ENCODE results near the gene CDK5RAP1.
"Not testable (repeated sequence)": the region's sequence is repeated elsewhere in the genome, so short reads cannot be mapped to it uniquely, and the experiment has no call there.

The CDK5RAP1 gene

DNA sequence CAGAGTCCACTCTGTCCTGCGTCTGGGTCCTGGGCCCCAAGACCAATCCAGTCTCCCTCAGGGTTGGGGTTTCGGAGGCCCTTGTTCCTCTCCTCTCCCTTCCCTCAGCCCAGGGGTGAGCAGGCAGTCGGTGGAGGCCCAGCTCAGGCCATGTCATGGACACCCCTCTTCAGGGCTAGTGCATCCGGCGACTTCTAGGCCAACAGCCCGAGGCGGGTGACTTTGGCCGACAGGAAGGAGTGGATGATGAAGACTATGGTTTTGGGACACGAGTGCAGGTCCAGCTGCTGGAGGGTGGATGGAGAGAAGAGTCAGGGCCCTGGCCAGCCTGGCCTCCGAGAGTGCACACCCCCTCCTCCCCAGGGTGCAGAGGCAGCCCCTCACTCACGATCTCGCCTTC, 7.0 kb upstream of the CDK5RAP1 start:
- no peak overlapping the region for H3K4me3 Mint-ChIP-seq
- no peaks in the 10 kb centered on the region for H3K9me3 Mint-ChIP-seq
- H3K4me1 Mint-ChIP-seq (ENCODE audit: low read depth): no peaks in the 10 kb centered on the region
- no peak overlapping the region for H3K27ac Mint-ChIP-seq
- H3K27me3 Mint-ChIP-seq (ENCODE audit: low read depth): no peaks in the 10 kb centered on the region
- H3K36me3 Mint-ChIP-seq (ENCODE audit: low read depth): peaks cover 7% of the 10 kb centered on the region

DNA sequence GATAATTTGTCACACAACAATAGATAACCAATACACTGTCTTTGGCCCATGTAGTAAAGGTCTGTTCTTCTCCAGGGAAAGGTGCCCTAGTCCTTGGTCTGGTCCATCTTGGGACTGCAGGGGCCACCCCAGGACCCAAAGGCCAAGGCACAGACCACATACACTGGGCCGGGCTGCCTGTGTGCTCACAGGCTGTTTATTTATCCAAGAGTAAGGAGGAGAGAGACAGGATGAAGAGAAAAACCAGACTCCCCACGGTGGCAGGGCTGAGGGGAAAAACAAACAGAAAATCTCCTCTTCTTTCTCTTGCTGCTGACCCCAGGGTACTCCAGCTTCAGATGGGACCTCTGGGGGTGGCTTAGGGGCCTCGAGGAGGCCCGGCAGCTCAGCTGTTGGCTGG, 6.5 kb upstream of the CDK5RAP1 start:
- H3K9me3 Mint-ChIP-seq: no peaks in the 10 kb centered on the region
- no peaks in the 10 kb centered on the region for H3K27me3 Mint-ChIP-seq (ENCODE audit: low read depth)
- H3K4me1 Mint-ChIP-seq (ENCODE audit: low read depth): no peaks in the 10 kb centered on the region
- no peak overlapping the region for H3K4me3 Mint-ChIP-seq
- H3K27ac Mint-ChIP-seq: no peak overlapping the region
- peaks cover 7% of the 10 kb centered on the region for H3K36me3 Mint-ChIP-seq (ENCODE audit: low read depth)

DNA sequence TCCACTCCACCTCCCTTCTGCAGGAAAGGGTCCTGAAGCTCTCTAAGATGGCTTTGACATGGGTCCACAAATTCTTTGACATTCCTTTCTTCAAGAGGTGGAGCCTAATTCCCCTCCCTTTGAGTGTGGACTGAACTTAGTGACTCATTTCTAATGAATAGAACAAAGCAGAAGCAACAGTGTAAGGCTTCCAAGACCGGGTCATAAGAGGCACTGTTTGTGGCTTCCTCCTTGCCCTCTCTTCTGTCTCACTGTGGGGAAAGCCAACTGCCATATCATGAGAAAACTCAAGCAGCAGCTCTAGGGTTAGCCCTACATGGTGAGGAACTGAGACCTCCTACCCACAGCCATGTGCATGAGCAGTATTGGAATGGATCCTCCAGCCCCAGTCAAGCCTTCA, 5.9 kb upstream of the CDK5RAP1 start:
- H3K36me3 Mint-ChIP-seq (ENCODE audit: low read depth): peaks cover 7% of the 10 kb centered on the region
- H3K9me3 Mint-ChIP-seq: no peaks in the 10 kb centered on the region
- H3K4me3 Mint-ChIP-seq: no peak overlapping the region
- H3K27me3 Mint-ChIP-seq (ENCODE audit: low read depth): no peaks in the 10 kb centered on the region
- no peak overlapping the region for H3K27ac Mint-ChIP-seq
- peaks cover 2% of the 10 kb centered on the region for H3K4me1 Mint-ChIP-seq (ENCODE audit: low read depth)

DNA sequence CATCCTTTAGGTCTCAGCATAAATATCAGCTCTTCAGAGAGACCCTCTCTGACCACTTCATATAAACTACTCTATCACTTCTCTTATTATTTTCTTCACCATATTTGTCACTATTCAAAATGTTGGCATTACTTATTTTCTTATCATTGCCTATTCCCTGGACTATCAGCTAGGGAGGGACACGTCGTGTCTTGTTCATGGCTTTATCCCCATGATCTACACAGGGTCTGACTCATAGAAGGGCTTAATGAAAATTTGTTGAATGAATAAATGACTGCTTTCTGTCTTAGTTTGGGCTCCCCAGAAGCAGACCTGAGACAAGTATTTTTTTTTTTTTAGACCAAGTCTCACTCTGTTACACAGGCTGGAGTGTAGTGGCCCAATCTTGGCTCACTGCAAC, 3.0 kb upstream of the CDK5RAP1 start:
- Mint-ChIP-seq H3K4me3 (peak overlapping the region; percentile 0), H3K9me3 (no peaks in the 10 kb centered on the region), H3K27ac (no peak overlapping the region), H3K27me3 (ENCODE audit: low read depth) (no peaks in the 10 kb centered on the region), H3K36me3 (ENCODE audit: low read depth) (peaks cover 3% of the 10 kb centered on the region), H3K4me1 (ENCODE audit: low read depth) (peaks cover 14% of the 10 kb centered on the region)

DNA sequence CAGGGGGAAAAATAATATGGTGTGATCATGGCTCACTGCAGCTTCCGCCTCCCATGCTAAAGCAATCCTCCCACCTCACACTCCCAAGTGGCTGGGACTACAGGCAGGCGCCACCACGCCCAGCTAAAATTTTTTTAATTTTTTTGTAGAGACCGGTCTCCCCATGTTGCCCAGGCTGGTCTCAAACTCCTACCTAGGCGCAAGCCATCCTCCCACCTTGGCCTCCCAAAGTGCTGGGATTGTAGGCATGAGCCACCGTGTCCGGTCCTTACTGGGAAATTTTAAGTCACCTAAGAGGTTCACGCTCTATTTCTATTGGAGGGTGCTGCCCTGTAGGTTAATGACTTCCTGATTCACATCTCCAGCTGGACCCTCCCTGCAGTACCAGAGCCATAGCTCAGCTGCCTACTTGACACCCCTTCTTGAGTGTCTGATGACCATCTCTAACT, 626 bp upstream of the CDK5RAP1 start:
- Mint-ChIP-seq H3K27me3 (ENCODE audit: low read depth) (no peaks in the 10 kb centered on the region), H3K27ac (peak overlapping the region; percentile 92), H3K4me1 (ENCODE audit: low read depth) (peaks cover 16% of the 10 kb centered on the region), H3K9me3 (no peaks in the 10 kb centered on the region), H3K4me3 (peak overlapping the region; percentile 97), H3K36me3 (ENCODE audit: low read depth) (no peaks in the 10 kb centered on the region)

DNA sequence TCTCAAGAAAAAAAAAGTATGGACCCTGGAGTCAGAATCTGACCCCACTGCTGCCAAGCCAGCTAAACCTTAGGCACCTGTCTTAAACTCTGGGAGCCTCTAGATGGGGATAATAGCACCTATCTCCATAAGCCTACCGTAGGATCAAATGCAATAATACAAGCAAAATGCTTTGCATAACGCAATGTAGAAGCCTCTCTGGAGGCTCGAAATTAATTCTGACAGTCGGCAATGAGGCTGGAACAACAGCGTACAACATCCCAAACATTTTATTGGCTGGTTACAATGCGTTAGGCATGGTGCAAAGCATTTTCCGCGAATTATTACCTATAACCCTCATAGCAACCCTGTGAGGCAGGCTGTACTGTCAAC, 521 bp downstream of the CDK5RAP1 start:
- no peaks in the 10 kb centered on the region for H3K9me3 Mint-ChIP-seq
- peak overlapping the region; percentile 34 for H3K27ac Mint-ChIP-seq
- peaks cover 6% of the 10 kb centered on the region for H3K36me3 Mint-ChIP-seq (ENCODE audit: low read depth)
- peaks cover 16% of the 10 kb centered on the region for H3K4me1 Mint-ChIP-seq (ENCODE audit: low read depth)
- H3K4me3 Mint-ChIP-seq: peak overlapping the region; percentile 97
- no peaks in the 10 kb centered on the region for H3K27me3 Mint-ChIP-seq (ENCODE audit: low read depth)

DNA sequence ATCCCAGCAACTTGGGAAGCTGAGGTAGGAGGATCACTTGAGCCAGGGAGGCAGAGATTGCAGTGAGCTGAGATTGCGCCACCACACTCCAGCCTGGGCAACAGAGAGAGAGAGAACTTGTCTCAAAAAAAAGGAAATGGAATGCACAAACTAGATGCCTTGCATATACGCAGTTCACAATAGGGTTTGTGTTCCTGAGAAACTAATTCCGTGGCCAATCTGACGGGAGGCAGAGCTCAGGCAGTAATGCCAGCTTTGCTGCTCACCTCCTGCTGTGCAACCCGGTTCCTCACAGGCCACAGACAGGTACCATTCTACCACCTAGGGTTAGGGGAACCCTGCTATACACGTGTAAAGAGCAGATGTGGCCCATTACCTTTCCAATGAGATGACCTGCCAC, 1.4 kb downstream of the CDK5RAP1 start:
- Mint-ChIP-seq H3K27me3 (ENCODE audit: low read depth) (no peaks in the 10 kb centered on the region), H3K4me1 (ENCODE audit: low read depth) (peaks cover 16% of the 10 kb centered on the region), H3K27ac (no peak overlapping the region), H3K9me3 (no peaks in the 10 kb centered on the region), H3K36me3 (ENCODE audit: low read depth) (peaks cover 8% of the 10 kb centered on the region), H3K4me3 (peak overlapping the region; percentile 97)

DNA sequence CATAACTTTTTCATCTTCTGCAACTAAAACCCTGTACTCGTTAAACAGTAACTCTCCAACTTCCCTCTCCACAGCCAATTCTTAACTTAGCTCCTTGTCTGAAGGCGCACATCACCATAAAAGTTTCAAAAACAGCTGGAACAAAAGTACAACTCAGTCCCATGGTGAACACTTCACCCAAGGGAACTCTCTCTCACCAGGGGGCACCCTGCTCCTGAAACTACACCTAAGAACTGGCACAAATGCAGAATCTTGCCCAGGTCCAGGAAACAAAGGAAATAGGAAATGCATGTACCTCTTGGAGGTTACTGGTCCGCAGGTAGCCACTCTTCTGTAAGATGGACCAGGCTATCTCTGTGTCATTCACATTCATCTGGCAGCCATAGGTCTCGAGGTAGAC, 6.6 kb downstream of the CDK5RAP1 start:
- Mint-ChIP-seq H3K27me3 (ENCODE audit: low read depth) (no peaks in the 10 kb centered on the region), H3K4me3 (no peak overlapping the region), H3K9me3 (no peaks in the 10 kb centered on the region), H3K27ac (no peak overlapping the region), H3K4me1 (ENCODE audit: low read depth) (peaks cover 5% of the 10 kb centered on the region), H3K36me3 (ENCODE audit: low read depth) (peaks cover 40% of the 10 kb centered on the region)

DNA sequence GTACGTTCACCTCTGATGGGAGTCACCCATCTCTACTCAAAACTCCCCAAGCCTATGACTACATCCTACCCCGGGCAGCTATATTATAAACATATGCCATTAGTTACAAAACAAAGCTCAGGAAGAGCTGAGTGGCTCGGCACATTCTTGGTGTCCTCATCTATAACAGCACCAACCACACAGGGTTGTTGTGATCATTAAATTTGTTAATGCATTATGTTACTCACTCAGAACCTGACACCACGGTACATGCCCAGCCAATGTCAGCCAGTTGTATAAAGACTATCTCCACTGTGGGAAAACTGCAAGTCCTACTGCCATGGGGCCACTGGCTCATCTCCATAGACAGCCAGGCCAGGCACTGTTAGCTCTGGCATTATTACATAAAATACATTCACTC, 7.7 kb downstream of the CDK5RAP1 start:
- Mint-ChIP-seq H3K36me3 (ENCODE audit: low read depth) (peaks cover 43% of the 10 kb centered on the region), H3K4me1 (ENCODE audit: low read depth) (no peaks in the 10 kb centered on the region), H3K4me3 (no peak overlapping the region), H3K27ac (no peak overlapping the region), H3K27me3 (ENCODE audit: low read depth) (no peaks in the 10 kb centered on the region), H3K9me3 (no peaks in the 10 kb centered on the region)

DNA sequence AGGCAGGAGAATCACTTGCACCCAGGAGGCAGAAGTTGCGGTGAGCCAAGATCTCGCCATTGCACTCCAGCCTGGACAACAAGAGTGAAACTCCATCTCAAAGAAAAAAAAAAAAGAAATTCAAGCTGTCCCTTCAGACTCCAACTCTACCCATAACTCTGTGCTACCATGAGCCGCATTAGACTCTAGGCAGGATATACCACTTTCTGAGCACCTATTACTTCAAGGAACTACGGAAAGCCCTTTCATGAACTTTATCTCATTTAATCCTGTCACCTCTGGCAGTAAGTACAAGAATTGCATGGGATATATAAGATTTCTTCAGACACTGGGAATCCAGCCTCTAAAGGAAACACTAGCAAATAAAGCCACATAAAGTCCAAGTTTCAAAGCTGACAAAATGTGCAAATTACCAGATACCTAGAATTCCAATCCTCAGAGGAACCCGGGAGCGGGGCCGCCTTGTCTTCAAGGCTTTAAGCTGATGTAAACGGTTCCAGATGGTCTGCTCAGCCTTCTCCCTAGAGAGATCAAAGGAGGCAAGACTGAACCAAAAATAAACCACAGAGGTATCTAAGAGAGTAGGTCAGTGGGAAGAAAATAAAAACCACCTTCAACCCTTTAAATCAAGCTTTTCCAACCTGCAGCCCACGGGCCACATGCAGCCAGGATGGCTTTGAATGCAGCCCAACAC, 9.4 kb downstream of the CDK5RAP1 start:
- no peak overlapping the region for H3K4me3 Mint-ChIP-seq
- H3K36me3 Mint-ChIP-seq (ENCODE audit: low read depth): peaks cover 49% of the 10 kb centered on the region
- H3K27ac Mint-ChIP-seq: no peak overlapping the region
- H3K9me3 Mint-ChIP-seq: no peaks in the 10 kb centered on the region
- no peaks in the 10 kb centered on the region for H3K4me1 Mint-ChIP-seq (ENCODE audit: low read depth)
- no peaks in the 10 kb centered on the region for H3K27me3 Mint-ChIP-seq (ENCODE audit: low read depth)

DNA sequence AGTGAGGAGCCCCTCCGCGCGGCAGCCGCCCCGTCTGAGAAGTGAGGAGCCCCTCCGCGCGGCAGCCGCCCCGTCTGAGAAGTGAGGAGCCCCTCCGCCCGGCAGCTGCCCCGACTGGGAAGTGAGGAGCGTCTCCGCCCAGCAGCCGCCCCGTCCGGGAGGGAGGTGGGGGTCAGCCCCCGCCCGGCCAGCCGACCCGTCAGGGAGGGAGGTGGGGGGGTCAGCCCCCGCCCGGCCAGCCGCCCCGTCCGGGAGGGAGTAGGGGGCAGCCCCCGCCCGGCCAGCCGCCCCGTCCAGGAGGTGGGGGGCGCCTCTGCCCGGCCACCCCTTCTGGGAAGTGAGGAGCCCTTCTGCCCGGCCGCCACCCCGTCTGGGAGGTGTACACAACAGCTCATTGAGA, 12.0 kb downstream of the CDK5RAP1 start:
- H3K4me3 Mint-ChIP-seq; H3K4me1 Mint-ChIP-seq (ENCODE audit: low read depth); H3K27ac Mint-ChIP-seq; H3K9me3 Mint-ChIP-seq; H3K27me3 Mint-ChIP-seq (ENCODE audit: low read depth): not testable (repeated sequence)
- H3K36me3 Mint-ChIP-seq (ENCODE audit: low read depth): peaks cover 44% of the 10 kb centered on the region

DNA sequence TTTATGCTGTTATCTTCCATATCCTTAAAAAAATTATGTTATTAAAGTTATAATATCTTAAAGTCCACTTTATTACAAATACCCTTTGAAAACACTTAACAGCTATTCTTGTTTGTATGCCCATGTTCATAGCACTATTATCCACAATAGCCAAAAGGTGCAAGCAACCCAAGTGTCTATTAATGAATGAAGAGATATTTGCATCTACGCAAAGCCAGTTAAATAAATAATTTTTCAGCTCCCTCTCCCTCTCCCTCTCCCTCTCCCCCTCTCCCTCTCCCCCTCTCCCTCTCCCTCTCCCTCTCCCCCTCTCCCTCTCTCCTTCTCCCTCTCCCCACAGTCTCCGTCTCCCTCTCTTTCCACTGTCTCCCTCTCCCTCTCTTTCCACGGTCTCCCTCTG, 13.1 kb downstream of the CDK5RAP1 start:
- Mint-ChIP-seq H3K9me3 (no peaks in the 10 kb centered on the region), H3K4me3 (no peak overlapping the region), H3K4me1 (ENCODE audit: low read depth) (no peaks in the 10 kb centered on the region), H3K27ac (no peak overlapping the region), H3K27me3 (ENCODE audit: low read depth) (no peaks in the 10 kb centered on the region), H3K36me3 (ENCODE audit: low read depth) (peaks cover 41% of the 10 kb centered on the region)

DNA sequence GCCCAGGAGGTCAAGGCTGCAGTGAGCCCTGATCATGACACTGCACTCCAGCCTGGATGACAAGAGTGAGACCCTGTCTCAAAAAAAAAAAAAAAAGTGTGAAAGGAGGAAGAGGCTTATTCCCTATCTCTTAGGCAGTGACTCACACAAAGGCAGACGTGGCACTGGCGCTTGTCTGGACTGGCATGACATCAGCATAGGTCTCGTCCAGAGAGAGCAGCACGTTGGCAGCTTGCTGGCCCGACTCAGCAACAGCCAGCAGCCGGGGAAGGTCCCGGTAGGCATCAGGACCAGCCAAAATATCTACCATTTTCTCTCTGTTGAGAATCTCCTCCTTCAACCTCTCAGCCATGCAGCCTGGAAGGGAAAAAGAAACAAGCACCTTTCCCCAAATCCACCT, 14.1 kb downstream of the CDK5RAP1 start:
- Mint-ChIP-seq H3K9me3 (no peaks in the 10 kb centered on the region), H3K4me1 (ENCODE audit: low read depth) (no peaks in the 10 kb centered on the region), H3K36me3 (ENCODE audit: low read depth) (peaks cover 36% of the 10 kb centered on the region), H3K4me3 (no peak overlapping the region), H3K27ac (no peak overlapping the region), H3K27me3 (ENCODE audit: low read depth) (no peaks in the 10 kb centered on the region)

DNA sequence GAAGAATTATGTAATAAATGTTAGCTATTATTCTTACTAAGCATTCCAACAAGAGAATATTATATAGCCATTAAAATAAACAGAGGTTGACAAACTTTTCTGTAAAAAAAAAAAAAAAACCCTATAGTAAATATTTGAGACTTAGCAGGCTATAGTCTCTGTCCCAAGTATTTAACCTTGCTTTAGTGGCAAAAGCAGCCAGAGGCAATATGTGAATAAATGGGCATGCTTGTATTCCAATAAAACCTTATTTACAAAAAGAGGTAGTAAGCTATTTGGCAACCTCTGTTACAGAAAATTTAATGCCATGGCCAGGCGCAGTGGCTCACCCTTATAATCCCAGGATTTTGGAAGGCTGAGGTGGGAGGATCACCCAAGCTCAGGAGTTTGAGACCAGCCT, 14.6 kb downstream of the CDK5RAP1 start:
- Mint-ChIP-seq H3K36me3 (ENCODE audit: low read depth) (peaks cover 31% of the 10 kb centered on the region), H3K4me3 (no peak overlapping the region), H3K27ac (no peak overlapping the region), H3K9me3 (no peaks in the 10 kb centered on the region), H3K4me1 (ENCODE audit: low read depth) (no peaks in the 10 kb centered on the region), H3K27me3 (ENCODE audit: low read depth) (no peaks in the 10 kb centered on the region)

DNA sequence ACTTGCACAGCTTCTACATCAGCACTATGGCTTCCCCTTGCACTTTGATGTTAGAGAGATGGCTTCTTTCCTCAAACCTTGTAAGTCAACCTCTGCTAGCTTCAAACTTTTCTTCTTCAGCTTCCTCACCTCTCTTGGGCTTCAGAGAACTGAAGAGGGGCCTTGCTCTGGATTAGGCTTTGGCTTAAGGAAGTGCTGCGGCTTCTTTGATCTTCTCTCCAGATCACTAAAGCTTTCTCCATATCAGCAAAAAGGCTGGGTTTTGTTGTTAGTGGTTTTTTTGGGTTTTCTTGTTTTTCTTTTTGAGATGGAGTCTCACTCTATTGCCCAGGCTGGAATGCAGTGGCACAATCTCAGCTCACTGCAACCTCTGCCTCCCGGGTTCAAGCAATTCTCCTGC, 24.0 kb downstream of the CDK5RAP1 start:
- Mint-ChIP-seq H3K9me3 (no peaks in the 10 kb centered on the region), H3K27ac (peak overlapping the region; percentile 49), H3K4me1 (ENCODE audit: low read depth) (peaks cover 30% of the 10 kb centered on the region), H3K36me3 (ENCODE audit: low read depth) (peaks cover 22% of the 10 kb centered on the region), H3K27me3 (ENCODE audit: low read depth) (no peaks in the 10 kb centered on the region), H3K4me3 (no peak overlapping the region)

Data from T-helper 1 cell treated with Interleukin-12 subunit alpha and Interleukin-12 subunit beta and Interleukin-4 antibody, amounts not matched to agents 30 μg/mL and 1 μg/mL, for 36 hours (primary cell).